ENCODE measurements around the gene IL1R2.

GRCh38 chr2:102000012-102000411 lies 8.3 kb downstream of the IL1R2 start:
- TF ChIP-seq ATF1 (CRISPR knock-in tag; IDR thresholded peaks at IDR 0.05) (no peak), ATF1 (tag; IDR thresholded peaks at IDR 0.05) (no peak), FOXM1 (IDR thresholded peaks at IDR 0.05; ENCODE audit: low read depth) (no peak), FOXM1 (CRISPR knock-in tag; IDR thresholded peaks at IDR 0.05; ENCODE audit: low read depth) (no peak), L3MBTL2 (IDR thresholded peaks at IDR 0.05) (no peak), STAT6 (CRISPR knock-in tag; IDR thresholded peaks at IDR 0.05) (no peak), POLR2A (conservative IDR thresholded peaks at IDR 0.05) (no peak), SIN3A (IDR thresholded peaks at IDR 0.05; ENCODE audit: borderline replicate concordance in 2 of 2, control insufficient read depth in 1 of 2, low read depth in 2 of 2, low read length in 2 of 2) (no peak), HDAC2 (IDR thresholded peaks at IDR 0.05) (no peak), ZNF76 (CRISPR knock-in tag; IDR thresholded peaks at IDR 0.05; ENCODE audit: borderline replicate concordance) (no peak), PRPF4 (IDR thresholded peaks at IDR 0.05; ENCODE audit: insufficient read depth, low read depth, low read length, poor library complexity, severe bottlenecking) (no peak), ZNF217 (CRISPR knock-in tag; IDR thresholded peaks at IDR 0.05) (no peak)
- TF ChIP-seq, protein P1, sequence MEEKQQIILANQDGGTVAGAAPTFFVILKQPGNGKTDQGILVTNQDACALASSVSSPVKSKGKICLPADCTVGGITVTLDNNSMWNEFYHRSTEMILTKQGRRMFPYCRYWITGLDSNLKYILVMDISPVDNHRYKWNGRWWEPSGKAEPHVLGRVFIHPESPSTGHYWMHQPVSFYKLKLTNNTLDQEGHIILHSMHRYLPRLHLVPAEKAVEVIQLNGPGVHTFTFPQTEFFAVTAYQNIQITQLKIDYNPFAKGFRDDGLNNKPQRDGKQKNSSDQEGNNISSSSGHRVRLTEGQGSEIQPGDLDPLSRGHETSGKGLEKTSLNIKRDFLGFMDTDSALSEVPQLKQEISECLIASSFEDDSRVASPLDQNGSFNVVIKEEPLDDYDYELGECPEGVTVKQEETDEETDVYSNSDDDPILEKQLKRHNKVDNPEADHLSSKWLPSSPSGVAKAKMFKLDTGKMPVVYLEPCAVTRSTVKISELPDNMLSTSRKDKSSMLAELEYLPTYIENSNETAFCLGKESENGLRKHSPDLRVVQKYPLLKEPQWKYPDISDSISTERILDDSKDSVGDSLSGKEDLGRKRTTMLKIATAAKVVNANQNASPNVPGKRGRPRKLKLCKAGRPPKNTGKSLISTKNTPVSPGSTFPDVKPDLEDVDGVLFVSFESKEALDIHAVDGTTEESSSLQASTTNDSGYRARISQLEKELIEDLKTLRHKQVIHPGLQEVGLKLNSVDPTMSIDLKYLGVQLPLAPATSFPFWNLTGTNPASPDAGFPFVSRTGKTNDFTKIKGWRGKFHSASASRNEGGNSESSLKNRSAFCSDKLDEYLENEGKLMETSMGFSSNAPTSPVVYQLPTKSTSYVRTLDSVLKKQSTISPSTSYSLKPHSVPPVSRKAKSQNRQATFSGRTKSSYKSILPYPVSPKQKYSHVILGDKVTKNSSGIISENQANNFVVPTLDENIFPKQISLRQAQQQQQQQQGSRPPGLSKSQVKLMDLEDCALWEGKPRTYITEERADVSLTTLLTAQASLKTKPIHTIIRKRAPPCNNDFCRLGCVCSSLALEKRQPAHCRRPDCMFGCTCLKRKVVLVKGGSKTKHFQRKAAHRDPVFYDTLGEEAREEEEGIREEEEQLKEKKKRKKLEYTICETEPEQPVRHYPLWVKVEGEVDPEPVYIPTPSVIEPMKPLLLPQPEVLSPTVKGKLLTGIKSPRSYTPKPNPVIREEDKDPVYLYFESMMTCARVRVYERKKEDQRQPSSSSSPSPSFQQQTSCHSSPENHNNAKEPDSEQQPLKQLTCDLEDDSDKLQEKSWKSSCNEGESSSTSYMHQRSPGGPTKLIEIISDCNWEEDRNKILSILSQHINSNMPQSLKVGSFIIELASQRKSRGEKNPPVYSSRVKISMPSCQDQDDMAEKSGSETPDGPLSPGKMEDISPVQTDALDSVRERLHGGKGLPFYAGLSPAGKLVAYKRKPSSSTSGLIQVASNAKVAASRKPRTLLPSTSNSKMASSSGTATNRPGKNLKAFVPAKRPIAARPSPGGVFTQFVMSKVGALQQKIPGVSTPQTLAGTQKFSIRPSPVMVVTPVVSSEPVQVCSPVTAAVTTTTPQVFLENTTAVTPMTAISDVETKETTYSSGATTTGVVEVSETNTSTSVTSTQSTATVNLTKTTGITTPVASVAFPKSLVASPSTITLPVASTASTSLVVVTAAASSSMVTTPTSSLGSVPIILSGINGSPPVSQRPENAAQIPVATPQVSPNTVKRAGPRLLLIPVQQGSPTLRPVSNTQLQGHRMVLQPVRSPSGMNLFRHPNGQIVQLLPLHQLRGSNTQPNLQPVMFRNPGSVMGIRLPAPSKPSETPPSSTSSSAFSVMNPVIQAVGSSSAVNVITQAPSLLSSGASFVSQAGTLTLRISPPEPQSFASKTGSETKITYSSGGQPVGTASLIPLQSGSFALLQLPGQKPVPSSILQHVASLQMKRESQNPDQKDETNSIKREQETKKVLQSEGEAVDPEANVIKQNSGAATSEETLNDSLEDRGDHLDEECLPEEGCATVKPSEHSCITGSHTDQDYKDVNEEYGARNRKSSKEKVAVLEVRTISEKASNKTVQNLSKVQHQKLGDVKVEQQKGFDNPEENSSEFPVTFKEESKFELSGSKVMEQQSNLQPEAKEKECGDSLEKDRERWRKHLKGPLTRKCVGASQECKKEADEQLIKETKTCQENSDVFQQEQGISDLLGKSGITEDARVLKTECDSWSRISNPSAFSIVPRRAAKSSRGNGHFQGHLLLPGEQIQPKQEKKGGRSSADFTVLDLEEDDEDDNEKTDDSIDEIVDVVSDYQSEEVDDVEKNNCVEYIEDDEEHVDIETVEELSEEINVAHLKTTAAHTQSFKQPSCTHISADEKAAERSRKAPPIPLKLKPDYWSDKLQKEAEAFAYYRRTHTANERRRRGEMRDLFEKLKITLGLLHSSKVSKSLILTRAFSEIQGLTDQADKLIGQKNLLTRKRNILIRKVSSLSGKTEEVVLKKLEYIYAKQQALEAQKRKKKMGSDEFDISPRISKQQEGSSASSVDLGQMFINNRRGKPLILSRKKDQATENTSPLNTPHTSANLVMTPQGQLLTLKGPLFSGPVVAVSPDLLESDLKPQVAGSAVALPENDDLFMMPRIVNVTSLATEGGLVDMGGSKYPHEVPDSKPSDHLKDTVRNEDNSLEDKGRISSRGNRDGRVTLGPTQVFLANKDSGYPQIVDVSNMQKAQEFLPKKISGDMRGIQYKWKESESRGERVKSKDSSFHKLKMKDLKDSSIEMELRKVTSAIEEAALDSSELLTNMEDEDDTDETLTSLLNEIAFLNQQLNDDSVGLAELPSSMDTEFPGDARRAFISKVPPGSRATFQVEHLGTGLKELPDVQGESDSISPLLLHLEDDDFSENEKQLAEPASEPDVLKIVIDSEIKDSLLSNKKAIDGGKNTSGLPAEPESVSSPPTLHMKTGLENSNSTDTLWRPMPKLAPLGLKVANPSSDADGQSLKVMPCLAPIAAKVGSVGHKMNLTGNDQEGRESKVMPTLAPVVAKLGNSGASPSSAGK (IDR thresholded peaks at IDR 0.05): no peak

Data from K562 (cell line).